22Rv1 (cell line): ENCODE measurements around the gene SNHG17.

Source experiments
- H3K27ac ChIP-seq: fragments of 450-650 bp; 2 replicates; pipeline ENCODE4 v1.5.1; 2017
- CTCF ChIP-seq: fragments of 450-650 bp; IDR thresholded peaks from 2 replicates; pipeline ENCODE4 v1.5.1; 2017; ENCODE audit warnings: mild to moderate bottlenecking
- ZFX ChIP-seq: fragments of 450-650 bp; IDR thresholded peaks from 2 replicates; pipeline ENCODE4 v1.6.1; 2017; ENCODE audit warnings: antibody characterized with exemption, borderline replicate concordance

The SNHG17 gene

GRCh38 chr20:38434770-38435554 lies at the start of gene SNHG17:
SNHG17 (minus strand) TSS chr20:38435328.
- TF ChIP-seq ZFX (no peak), CTCF (peak; percentile 99)
- peak within 1 kb of the TSS; percentile 76 for H3K27ac ChIP-seq

GRCh38 chr20:38479596-38479995 lies 44.5 kb upstream of the SNHG17 start:
- TF ChIP-seq CTCF (no peak), ZFX (no peak)

GRCh38 chr20:38477747-38478146 lies 42.6 kb upstream of the SNHG17 start:
- H3K27ac ChIP-seq: no peak overlapping the region
- TF ChIP-seq CTCF (no peak), ZFX (no peak)

More at GRCh38 chr20:38479596-38479995, 44.5 kb upstream of the SNHG17 start:
- H3K27ac ChIP-seq: no peak overlapping the region

GRCh38 chr20:38473367-38473795 lies 38.3 kb upstream of the SNHG17 start:
- H3K27ac ChIP-seq: peak overlapping the region; percentile 89
- TF ChIP-seq CTCF (no peak), ZFX (no peak)

- TF ChIP-seq CTCF (peak; percentile 57), ZFX (no peak)
- peak within 1 kb of the TSS; percentile 89 for H3K27ac ChIP-seq
These were observed 37.6 kb upstream of the SNHG17 start, which contains the start of gene RALGAPB for GRCh38 chr20:38472513-38473366. RALGAPB (plus strand) TSS chr20:38472843; CDS start chr20:38488433, 15,590 bp downstream.

GRCh38 chr20:38471987-38472512 lies 36.9 kb upstream of the SNHG17 start:
- H3K27ac ChIP-seq: peak overlapping the region; percentile 89
- TF ChIP-seq CTCF: no peak
- no peak for TF ChIP-seq ZFX
